Stimulated activated CD8-positive, alpha-beta memory T cell treated with anti-CD3 and anti-CD28 coated beads, Interleukin-7, amount 100 ng/mL, for 1 hour (primary cell): Measurements from ENCODE around the gene ZFYVE28.

Experiments used
- DNase-seq, 2 donors: peaks; one replicate each; pipeline ENCODE4 v3.0.0-alpha.2; 2020; ENCODE audit warnings: low read depth in 2 of 2

ZFYVE28 gene

GRCh38 chr4:2368746-2369437, 49.6 kb downstream of the ZFYVE28 start:
- no peak for DNase-seq

- DNase-seq, result no peak
Measured at GRCh38 chr4:2367626-2368025, 50.8 kb downstream of the ZFYVE28 start.

GRCh38 chr4:2366252-2367192, 51.9 kb downstream of the ZFYVE28 start:
- no peak for DNase-seq

GRCh38 chr4:2365913-2366210, 52.6 kb downstream of the ZFYVE28 start:
- no peak for DNase-seq

GRCh38 chr4:2365054-2365912, 53.2 kb downstream of the ZFYVE28 start:
- DNase-seq, result no peak

- DNase-seq, result peak; percentile 22 to 32
Measured at GRCh38 chr4:2364654-2365053, 53.8 kb downstream of the ZFYVE28 start.

GRCh38 chr4:2363951-2364653, 54.3 kb downstream of the ZFYVE28 start:
- no peak for DNase-seq

GRCh38 chr4:2363056-2363721, 55.3 kb downstream of the ZFYVE28 start:
- DNase-seq, result no peak

- DNase-seq, result no peak
Measured at GRCh38 chr4:2362266-2363055, 56.0 kb downstream of the ZFYVE28 start.

- no peak for DNase-seq
Measured at GRCh38 chr4:2361366-2362265, 56.8 kb downstream of the ZFYVE28 start.

GRCh38 chr4:2360396-2360730, 58.1 kb downstream of the ZFYVE28 start:
- no peak for DNase-seq

- DNase-seq, result no peak
Measured at GRCh38 chr4:2359591-2360395, 58.7 kb downstream of the ZFYVE28 start.

- DNase-seq, result no peak
Measured at GRCh38 chr4:2357821-2358745, 60.4 kb downstream of the ZFYVE28 start.

GRCh38 chr4:2356123-2357069, 62.0 kb downstream of the ZFYVE28 start:
- no peak for DNase-seq

- no peak for DNase-seq
Measured at GRCh38 chr4:2354760-2355159, 63.7 kb downstream of the ZFYVE28 start.

GRCh38 chr4:2354118-2354517, 64.3 kb downstream of the ZFYVE28 start:
- DNase-seq, result no peak
